ENCODE data around the gene MMP23B. TPM values are rescaled to one million over a fixed set of nuclear protein-coding genes. Genes with fewer than 3 reads are reported as not detected.

Gene MMP23B
- total RNA-seq, 1 donor from 2014 or later: 4.7 TPM

DNA sequence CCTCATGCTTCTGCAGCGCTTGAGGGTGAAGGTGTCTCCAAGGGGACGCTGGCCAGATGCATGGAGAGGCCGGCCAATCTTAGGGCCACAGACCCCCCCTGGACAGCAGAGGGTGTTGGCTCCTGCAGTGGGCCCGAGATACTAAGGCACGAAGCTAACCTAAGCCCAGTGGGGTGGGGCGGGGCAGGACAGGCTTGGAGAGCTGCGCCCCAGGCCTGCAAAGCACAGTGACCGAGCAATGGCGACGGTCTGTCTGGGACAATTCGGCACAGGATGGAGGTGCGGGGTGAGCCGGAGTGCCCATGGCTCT is 33.3 kb upstream of the MMP23B start:
- no peak for DNase-seq (ENCODE audit: low spot score)
- Histone ChIP-seq H4K20me1 (ENCODE audit: low read depth) (peaks cover 21% of the 10 kb centered on the region), H3K36me3 (no peaks in the 10 kb centered on the region), H3K4me1 (peaks cover 10% of the 10 kb centered on the region), H2AFZ (replicated peaks) (no peak overlapping the region), H3K4me2 (peak overlapping the region; percentile 73), H3K27me3 (peaks cover 77% of the 10 kb centered on the region), H3K9me3 (ENCODE audit: low read depth) (no peaks in the 10 kb centered on the region), H3K79me2 (ENCODE audit: low read depth) (no peaks in the 10 kb centered on the region), H3F3A (ENCODE audit: low read depth) (peaks cover 37% of the 10 kb centered on the region), H3K9ac (no peak overlapping the region), H3K4me3 (no peak overlapping the region), H3K27ac (no peak overlapping the region)
- Mint-ChIP-seq H3K36me3 (no peaks in the 10 kb centered on the region), H3K9me3 (no peaks in the 10 kb centered on the region), H3K4me3 (peak overlapping the region; percentile 83), H3K27me3 (ENCODE audit: insufficient read depth, low read depth) (peaks cover 12% of the 10 kb centered on the region), H3K4me1 (peaks cover 9% of the 10 kb centered on the region), H3K27ac (no peak overlapping the region)
- no peak for TF ChIP-seq EZH2 (IDR thresholded peaks at IDR 0.05)
- TF ChIP-seq EZH2phosphoT487 (IDR thresholded peaks at IDR 0.05): no peak
- TF ChIP-seq, protein P1, sequence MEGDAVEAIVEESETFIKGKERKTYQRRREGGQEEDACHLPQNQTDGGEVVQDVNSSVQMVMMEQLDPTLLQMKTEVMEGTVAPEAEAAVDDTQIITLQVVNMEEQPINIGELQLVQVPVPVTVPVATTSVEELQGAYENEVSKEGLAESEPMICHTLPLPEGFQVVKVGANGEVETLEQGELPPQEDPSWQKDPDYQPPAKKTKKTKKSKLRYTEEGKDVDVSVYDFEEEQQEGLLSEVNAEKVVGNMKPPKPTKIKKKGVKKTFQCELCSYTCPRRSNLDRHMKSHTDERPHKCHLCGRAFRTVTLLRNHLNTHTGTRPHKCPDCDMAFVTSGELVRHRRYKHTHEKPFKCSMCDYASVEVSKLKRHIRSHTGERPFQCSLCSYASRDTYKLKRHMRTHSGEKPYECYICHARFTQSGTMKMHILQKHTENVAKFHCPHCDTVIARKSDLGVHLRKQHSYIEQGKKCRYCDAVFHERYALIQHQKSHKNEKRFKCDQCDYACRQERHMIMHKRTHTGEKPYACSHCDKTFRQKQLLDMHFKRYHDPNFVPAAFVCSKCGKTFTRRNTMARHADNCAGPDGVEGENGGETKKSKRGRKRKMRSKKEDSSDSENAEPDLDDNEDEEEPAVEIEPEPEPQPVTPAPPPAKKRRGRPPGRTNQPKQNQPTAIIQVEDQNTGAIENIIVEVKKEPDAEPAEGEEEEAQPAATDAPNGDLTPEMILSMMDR (IDR thresholded peaks at IDR 0.05): no peak

DNA sequence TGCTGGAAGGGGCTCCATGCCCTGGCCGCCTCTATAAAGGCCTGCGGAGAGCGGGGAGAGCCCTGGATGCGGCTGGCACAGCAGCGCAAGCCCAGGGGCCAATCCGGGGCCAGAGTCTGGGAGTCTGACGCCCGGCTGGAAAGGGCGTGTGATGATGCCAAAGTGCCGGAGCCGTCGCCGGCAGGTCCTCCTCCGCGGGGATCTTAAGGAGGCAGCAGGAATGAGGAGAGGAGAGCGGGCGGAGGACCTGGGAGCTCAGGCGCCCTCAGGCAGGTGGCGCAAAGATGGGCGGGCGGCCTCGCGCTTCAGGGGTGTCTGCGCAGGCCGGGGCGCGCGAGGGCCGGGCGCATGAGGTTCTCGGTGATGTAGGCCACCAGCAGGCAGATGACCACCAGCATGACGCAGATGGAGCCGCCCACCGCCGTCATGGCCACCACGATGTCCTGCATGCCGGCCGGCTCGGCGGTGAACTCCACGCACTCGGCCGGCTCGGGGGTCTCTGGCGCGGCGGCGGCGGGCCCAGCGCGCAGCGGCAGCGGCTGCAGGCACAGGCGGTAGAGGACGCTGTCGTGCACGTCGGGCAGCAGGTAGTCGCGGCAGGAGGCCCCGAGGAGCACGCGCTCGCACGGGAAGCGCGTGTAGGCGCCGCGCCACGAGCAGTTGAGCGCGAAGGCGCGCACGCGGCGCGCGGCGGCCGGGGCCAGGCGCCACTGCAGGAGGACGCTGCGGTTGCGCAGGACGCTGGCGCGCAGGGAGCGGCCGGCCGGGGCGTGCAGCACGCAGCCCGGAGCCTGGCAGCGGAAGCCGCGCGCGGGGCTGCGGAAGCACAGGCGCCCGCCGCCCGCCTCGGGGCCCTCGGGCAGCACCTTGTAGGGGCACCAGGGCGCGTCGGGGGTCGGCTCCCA is 32.7 kb upstream of the MMP23B start:
- Histone ChIP-seq H3K27ac (no peak overlapping the region), H3K36me3 (no peaks in the 10 kb centered on the region), H3K9ac (no peak overlapping the region), H3K27me3 (peaks cover 80% of the 10 kb centered on the region), H3K4me3 (peak overlapping the region; percentile 42), H3K79me2 (ENCODE audit: low read depth) (no peaks in the 10 kb centered on the region), H3F3A (ENCODE audit: low read depth) (peaks cover 37% of the 10 kb centered on the region), H4K20me1 (ENCODE audit: low read depth) (peaks cover 21% of the 10 kb centered on the region), H3K4me2 (peak overlapping the region; percentile 73), H2AFZ (replicated peaks) (peak overlapping the region; percentile 82), H3K4me1 (peaks cover 10% of the 10 kb centered on the region), H3K9me3 (ENCODE audit: low read depth) (no peaks in the 10 kb centered on the region)
- Mint-ChIP-seq H3K27me3 (ENCODE audit: insufficient read depth, low read depth) (peaks cover 13% of the 10 kb centered on the region), H3K9me3 (no peaks in the 10 kb centered on the region), H3K4me3 (peak overlapping the region; percentile 83), H3K36me3 (no peaks in the 10 kb centered on the region), H3K4me1 (peaks cover 9% of the 10 kb centered on the region), H3K27ac (no peak overlapping the region)
- peak; percentile 78 for DNase-seq (ENCODE audit: low spot score)
- TF ChIP-seq, protein P1 (IDR thresholded peaks at IDR 0.05): peak; percentile 48
- TF ChIP-seq EZH2 (IDR thresholded peaks at IDR 0.05): peak; percentile 62
- TF ChIP-seq EZH2phosphoT487 (IDR thresholded peaks at IDR 0.05): peak; percentile 51

DNA sequence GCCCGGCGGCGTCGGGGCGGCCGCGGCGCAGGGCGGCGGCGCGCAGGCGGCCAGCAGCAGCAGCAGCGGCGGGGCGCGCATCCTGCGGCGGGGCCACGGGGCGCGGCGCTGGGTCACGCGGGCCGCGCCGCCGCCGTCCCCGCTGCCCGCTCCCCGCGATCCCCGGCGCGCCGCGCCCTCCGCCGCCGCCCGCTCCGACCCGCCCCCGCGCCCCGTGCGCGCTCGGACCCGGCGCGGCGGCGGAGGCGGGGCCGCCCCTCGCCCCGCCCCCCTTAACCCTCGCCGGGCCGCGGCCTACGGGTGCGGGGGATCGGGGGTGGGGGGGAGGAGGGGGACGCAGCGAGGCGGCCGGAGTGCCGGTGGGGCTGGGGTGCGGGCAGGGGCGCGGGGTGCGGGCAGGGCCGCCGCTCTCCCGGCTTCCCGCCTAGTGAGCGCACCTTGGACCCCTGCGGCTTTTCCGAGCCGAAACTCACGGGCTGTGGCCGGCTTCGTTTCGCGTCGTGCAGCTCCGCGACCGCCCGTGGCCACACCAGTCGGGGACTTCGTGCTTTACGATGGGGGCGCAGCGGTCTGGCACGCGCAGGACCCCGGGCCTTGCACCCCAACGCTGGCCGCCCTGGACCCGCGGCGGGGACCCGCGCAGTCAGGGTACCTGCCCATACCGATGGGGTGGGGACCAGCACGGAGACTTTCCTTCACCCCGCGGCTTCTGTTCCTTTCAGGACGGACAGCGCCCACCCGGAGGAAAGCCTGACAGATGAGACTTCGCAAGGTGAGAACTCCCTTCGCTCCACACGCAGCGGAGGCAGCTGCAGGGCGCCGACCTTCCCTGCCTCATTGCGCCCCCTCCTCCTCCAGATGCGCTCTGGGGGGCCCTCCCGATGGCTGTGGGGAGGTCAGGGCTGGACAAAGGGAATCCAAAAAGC is 31.8 kb upstream of the MMP23B start, which contains the start of gene FNDC10:
FNDC10 (minus strand) TSS at position 201 of the 926 bp plus-strand sequence; CDS start at position 81, 120 bp downstream.
- TF ChIP-seq, protein P1 (IDR thresholded peaks at IDR 0.05): no peak
- TF ChIP-seq EZH2 (IDR thresholded peaks at IDR 0.05): peak; percentile 76
- peak; percentile 48 for TF ChIP-seq EZH2phosphoT487 (IDR thresholded peaks at IDR 0.05)
- Histone ChIP-seq H3K4me3 (peak within 1 kb of the TSS; percentile 56), H3F3A (ENCODE audit: low read depth) (peaks cover 30% of the 10 kb centered on the region), H2AFZ (replicated peaks) (peak within 1 kb of the TSS; percentile 82), H3K4me2 (peak within 1 kb of the TSS; percentile 87), H3K27ac (no peak within 1 kb of the TSS), H3K4me1 (peaks cover 10% of the 10 kb centered on the region), H3K9ac (no peak within 1 kb of the TSS), H3K36me3 (no peaks in the 10 kb centered on the region), H3K79me2 (ENCODE audit: low read depth) (no peaks in the 10 kb centered on the region), H3K27me3 (peaks cover 80% of the 10 kb centered on the region), H3K9me3 (ENCODE audit: low read depth) (no peaks in the 10 kb centered on the region), H4K20me1 (ENCODE audit: low read depth) (peaks cover 21% of the 10 kb centered on the region)
- Mint-ChIP-seq H3K4me3 (peak within 1 kb of the TSS; percentile 83), H3K36me3 (no peaks in the 10 kb centered on the region), H3K27ac (no peak within 1 kb of the TSS), H3K4me1 (peaks cover 9% of the 10 kb centered on the region), H3K9me3 (no peaks in the 10 kb centered on the region), H3K27me3 (ENCODE audit: insufficient read depth, low read depth) (peaks cover 16% of the 10 kb centered on the region)
- peak; percentile 63 for DNase-seq (ENCODE audit: low spot score)
